Osteocyte (in vitro differentiated cells): ENCODE results near the gene PSME3. TPM values are rescaled to one million over a fixed set of nuclear protein-coding genes. Genes with fewer than 3 reads are reported as not detected.

ENCODE experiments used
- DNase-seq: peaks from one replicate; pipeline ENCODE4 v3.0.0; 2021; ENCODE audit warnings: mixed read lengths; ENCODE audit not compliant: unreplicated experiment; ENCODE audit errors: extremely low spot score
- H3K27ac Mint-ChIP-seq: one replicate; pipeline ENCODE4 v1.8.0; 2021; ENCODE audit warnings: mild to moderate bottlenecking, mixed read lengths; ENCODE audit not compliant: unreplicated experiment
- H3K27me3 Mint-ChIP-seq: one replicate; pipeline ENCODE4 v1.8.0; 2021; ENCODE audit warnings: mixed read lengths; ENCODE audit not compliant: unreplicated experiment
- H3K36me3 Mint-ChIP-seq: one replicate; pipeline ENCODE4 v1.8.0; 2021; ENCODE audit warnings: mixed read lengths; ENCODE audit not compliant: unreplicated experiment
- H3K4me1 Mint-ChIP-seq: one replicate; pipeline ENCODE4 v1.8.0; 2021; ENCODE audit warnings: mixed read lengths; ENCODE audit not compliant: unreplicated experiment
- H3K4me3 Mint-ChIP-seq: one replicate; pipeline ENCODE4 v1.8.0; 2021; ENCODE audit warnings: mild to moderate bottlenecking, moderate library complexity, mixed read lengths; ENCODE audit not compliant: unreplicated experiment
- H3K9me3 Mint-ChIP-seq: one replicate; pipeline ENCODE4 v1.8.0; 2021; ENCODE audit warnings: mixed read lengths; ENCODE audit not compliant: unreplicated experiment
- CTCF ChIP-seq: fragments of 200-600 bp; sonication (generic); IDR thresholded peaks from 2 replicates; pipeline ENCODE4 v1.5.0; 2021; ENCODE audit warnings: antibody characterized with exemption, mild to moderate bottlenecking, moderate library complexity
- total RNA-seq: library from RNA; stranded (reverse); gene quantifications from 2 replicates; pipeline ENCODE4 v1.2.1, GENCODE V29; 2021

The PSME3 gene
- total RNA-seq, 1 donor from 2014 or later = 111 TPM

GRCh38 chr17:42817866-42818265 is 15.3 kb upstream of the PSME3 start:
- Mint-ChIP-seq H3K4me1 (peaks cover 6% of the 10 kb centered on the region), H3K36me3 (peaks cover 50% of the 10 kb centered on the region)
- no peak for DNase-seq

GRCh38 chr17:42818379-42818778 is 14.8 kb upstream of the PSME3 start:
- Mint-ChIP-seq H3K27ac (no peak overlapping the region), H3K4me3 (no peak overlapping the region), H3K9me3 (no peaks in the 10 kb centered on the region), H3K4me1 (peaks cover 8% of the 10 kb centered on the region), H3K27me3 (no peaks in the 10 kb centered on the region), H3K36me3 (peaks cover 50% of the 10 kb centered on the region)
- no peak for DNase-seq
- no peak for TF ChIP-seq CTCF

More at GRCh38 chr17:42817866-42818265, 15.3 kb upstream of the PSME3 start:
- Mint-ChIP-seq H3K27me3 (no peaks in the 10 kb centered on the region), H3K27ac (no peak overlapping the region), H3K9me3 (no peaks in the 10 kb centered on the region), H3K4me3 (no peak overlapping the region)
- TF ChIP-seq CTCF = no peak

GRCh38 chr17:42819939-42820535 is 13.2 kb upstream of the PSME3 start:
- peak; percentile 78 for TF ChIP-seq CTCF
- Mint-ChIP-seq H3K27ac (no peak overlapping the region), H3K36me3 (peaks cover 36% of the 10 kb centered on the region), H3K27me3 (no peaks in the 10 kb centered on the region), H3K4me3 (no peak overlapping the region), H3K4me1 (peaks cover 16% of the 10 kb centered on the region), H3K9me3 (no peaks in the 10 kb centered on the region)
- no peak for DNase-seq

GRCh38 chr17:42821176-42821575 is 12.0 kb upstream of the PSME3 start:
- H3K36me3 Mint-ChIP-seq = peaks cover 30% of the 10 kb centered on the region
- DNase-seq = no peak
- no peak for TF ChIP-seq CTCF
- H3K4me3 Mint-ChIP-seq = no peak overlapping the region
- H3K4me1 Mint-ChIP-seq = peaks cover 16% of the 10 kb centered on the region
- H3K27me3 Mint-ChIP-seq = no peaks in the 10 kb centered on the region
- H3K9me3 Mint-ChIP-seq = no peaks in the 10 kb centered on the region
- no peak overlapping the region for H3K27ac Mint-ChIP-seq

GRCh38 chr17:42827472-42827871 is 5.7 kb upstream of the PSME3 start:
- no peak overlapping the region for H3K4me3 Mint-ChIP-seq
- no peak overlapping the region for H3K27ac Mint-ChIP-seq
- no peaks in the 10 kb centered on the region for H3K9me3 Mint-ChIP-seq
- H3K36me3 Mint-ChIP-seq = no peaks in the 10 kb centered on the region
- no peak for DNase-seq
- H3K27me3 Mint-ChIP-seq = peaks cover 24% of the 10 kb centered on the region
- TF ChIP-seq CTCF = no peak
- H3K4me1 Mint-ChIP-seq = peaks cover 16% of the 10 kb centered on the region
